ENCODE measurements around the gene CSNK1G1. TPM values are rescaled to one million over a fixed set of nuclear protein-coding genes. Genes with fewer than 3 reads are reported as not detected.
A peak's percentile ranks its signal among the peaks of the same experiment; 100 is the strongest.
"Not testable (repeated sequence)": the region's sequence is repeated elsewhere in the genome, so short reads cannot be mapped to it uniquely, and the experiment has no call there.

CSNK1G1 gene
- total and polyA plus RNA-seq, 2 experiments from 2014 or later, result 8.7 to 18.0 TPM

DNA sequence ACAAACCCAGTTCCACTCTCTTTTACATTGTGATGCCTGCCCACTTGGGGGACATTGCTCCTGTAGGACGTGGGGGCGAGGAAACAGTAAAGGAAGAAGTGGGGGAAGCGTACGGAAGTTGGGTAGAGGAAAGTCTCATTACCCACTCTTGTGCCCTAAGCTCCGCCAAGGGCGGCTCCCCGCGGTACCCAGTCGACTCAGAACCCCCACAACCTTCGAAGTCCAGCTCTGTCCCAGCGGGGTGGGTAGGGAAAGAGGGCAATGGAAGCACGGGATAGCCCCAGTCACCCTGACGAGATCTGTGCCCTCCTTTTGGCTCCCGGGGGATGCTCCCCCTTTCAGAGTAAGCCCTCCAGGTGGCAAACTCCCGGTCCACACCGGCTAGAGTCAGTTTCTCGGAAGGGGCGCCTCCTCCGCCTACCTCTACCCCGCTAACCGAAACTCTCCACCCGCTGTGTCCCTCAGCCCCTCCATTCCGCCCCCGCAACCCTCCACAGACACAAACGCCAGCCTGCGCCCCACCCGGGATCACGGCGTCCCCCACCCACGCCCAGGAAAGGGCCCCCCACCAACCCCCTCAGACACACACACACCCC is 527 bp downstream of the CSNK1G1 start:
- Histone ChIP-seq H3K4me3 (peak overlapping the region; percentile 85), H3K4me1 (ENCODE audit: low read depth) (peaks cover 9% of the 10 kb centered on the region), H3K27ac (peak overlapping the region; percentile 82), H3K9me3 (ENCODE audit: low read depth) (no peaks in the 10 kb centered on the region), H3K27me3 (no peaks in the 10 kb centered on the region), H3K36me3 (no peaks in the 10 kb centered on the region)
- DNase-seq (ENCODE audit: low read depth in 1 of 2, low spot score in 1 of 2), result peak in 1 of 2 donors; percentile 40
- TF ChIP-seq, protein P1, sequence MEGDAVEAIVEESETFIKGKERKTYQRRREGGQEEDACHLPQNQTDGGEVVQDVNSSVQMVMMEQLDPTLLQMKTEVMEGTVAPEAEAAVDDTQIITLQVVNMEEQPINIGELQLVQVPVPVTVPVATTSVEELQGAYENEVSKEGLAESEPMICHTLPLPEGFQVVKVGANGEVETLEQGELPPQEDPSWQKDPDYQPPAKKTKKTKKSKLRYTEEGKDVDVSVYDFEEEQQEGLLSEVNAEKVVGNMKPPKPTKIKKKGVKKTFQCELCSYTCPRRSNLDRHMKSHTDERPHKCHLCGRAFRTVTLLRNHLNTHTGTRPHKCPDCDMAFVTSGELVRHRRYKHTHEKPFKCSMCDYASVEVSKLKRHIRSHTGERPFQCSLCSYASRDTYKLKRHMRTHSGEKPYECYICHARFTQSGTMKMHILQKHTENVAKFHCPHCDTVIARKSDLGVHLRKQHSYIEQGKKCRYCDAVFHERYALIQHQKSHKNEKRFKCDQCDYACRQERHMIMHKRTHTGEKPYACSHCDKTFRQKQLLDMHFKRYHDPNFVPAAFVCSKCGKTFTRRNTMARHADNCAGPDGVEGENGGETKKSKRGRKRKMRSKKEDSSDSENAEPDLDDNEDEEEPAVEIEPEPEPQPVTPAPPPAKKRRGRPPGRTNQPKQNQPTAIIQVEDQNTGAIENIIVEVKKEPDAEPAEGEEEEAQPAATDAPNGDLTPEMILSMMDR (IDR thresholded peaks at IDR 0.05; ENCODE audit: low read depth, low read length), result no peak

DNA sequence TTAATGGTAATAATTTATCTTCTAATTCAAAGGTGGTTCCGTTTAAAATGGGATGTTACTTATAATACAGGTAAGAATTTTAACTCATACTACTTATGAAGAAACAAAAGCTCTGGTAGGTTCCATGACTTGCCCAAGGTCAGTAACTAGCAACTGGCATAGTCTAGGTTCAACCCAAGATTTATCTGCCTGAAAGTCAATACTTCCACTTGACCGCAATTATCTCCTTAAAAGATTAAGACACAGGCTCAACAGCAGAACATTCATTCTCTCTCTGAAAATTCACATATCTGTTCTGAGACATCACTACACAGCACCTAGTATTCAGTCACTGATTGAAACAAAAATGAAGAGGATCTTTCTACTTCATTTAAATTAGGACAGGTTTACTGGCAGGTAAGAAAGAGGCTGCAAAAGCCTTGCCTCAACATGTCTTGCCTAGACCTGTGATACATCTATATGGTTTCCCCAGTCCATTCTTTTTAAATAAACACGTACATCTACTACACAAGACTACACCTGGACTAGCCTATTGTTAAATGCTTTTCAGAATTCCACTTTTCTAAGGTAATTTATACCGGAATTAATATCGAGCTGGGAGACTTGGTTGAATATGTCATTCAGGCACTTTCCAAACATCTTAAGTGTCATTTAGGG is 1.2 kb downstream of the CSNK1G1 start:
- peak overlapping the region; percentile 82 for H3K27ac ChIP-seq

DNA sequence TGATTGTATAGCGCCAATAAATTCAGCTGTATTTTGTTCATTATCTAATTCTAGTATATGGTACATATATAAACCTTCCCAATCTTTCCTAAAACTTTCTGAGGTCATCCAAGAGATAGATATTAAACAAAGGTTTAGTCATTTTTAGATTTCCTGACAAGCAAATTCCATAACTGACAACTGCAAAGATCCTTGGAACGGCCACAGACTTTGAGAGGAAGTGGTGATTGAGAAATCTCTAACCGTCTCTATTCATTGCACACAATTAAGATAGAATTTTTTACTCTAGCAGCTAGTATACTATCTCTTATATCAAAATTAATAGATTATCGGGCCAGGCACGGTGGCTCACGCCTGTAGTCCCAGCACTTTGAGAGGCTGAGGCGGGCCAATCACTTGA is 4.7 kb downstream of the CSNK1G1 start:
- Histone ChIP-seq H3K27me3 (no peaks in the 10 kb centered on the region), H3K9me3 (ENCODE audit: low read depth) (no peaks in the 10 kb centered on the region), H3K27ac (no peak overlapping the region), H3K36me3 (no peaks in the 10 kb centered on the region), H3K4me1 (ENCODE audit: low read depth) (peaks cover 4% of the 10 kb centered on the region), H3K4me3 (no peak overlapping the region)
- TF ChIP-seq, protein P1 (IDR thresholded peaks at IDR 0.05; ENCODE audit: low read depth, low read length), result no peak
- DNase-seq (ENCODE audit: low read depth in 1 of 2, low spot score in 1 of 2), result peak in 1 of 2 donors; percentile 22

More for the DNA sequence above, 1.2 kb downstream of the CSNK1G1 start:
- DNase-seq (ENCODE audit: low read depth in 1 of 2, low spot score in 1 of 2), result no peak
- Histone ChIP-seq H3K36me3 (no peaks in the 10 kb centered on the region), H3K9me3 (ENCODE audit: low read depth) (no peaks in the 10 kb centered on the region), H3K4me1 (ENCODE audit: low read depth) (peaks cover 9% of the 10 kb centered on the region), H3K4me3 (peak overlapping the region; percentile 85), H3K27me3 (no peaks in the 10 kb centered on the region)
- TF ChIP-seq, protein P1 (IDR thresholded peaks at IDR 0.05; ENCODE audit: low read depth, low read length), result no peak

DNA sequence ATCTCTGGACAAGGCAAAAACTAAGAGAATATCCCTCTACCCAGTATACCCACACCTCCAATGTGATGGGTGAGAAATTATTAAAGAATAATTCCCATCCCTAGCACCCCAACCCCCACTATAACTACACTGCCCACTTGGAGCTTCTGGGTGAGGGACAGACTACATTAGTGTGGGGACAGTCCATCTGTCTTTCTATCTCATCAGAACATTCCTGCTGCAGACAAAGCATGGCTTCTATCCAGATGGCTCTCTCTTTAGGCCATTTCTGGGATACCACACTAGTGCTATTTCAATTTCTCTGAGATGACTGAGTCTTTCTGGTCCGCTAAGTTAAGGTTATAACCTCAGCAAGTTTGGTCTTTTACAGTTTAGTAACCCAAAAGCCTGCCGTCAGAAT is 6.6 kb downstream of the CSNK1G1 start:
- Histone ChIP-seq H3K4me3 (no peak overlapping the region), H3K9me3 (ENCODE audit: low read depth) (no peaks in the 10 kb centered on the region), H3K36me3 (no peaks in the 10 kb centered on the region), H3K27ac (no peak overlapping the region), H3K27me3 (no peaks in the 10 kb centered on the region), H3K4me1 (ENCODE audit: low read depth) (peaks cover 6% of the 10 kb centered on the region)
- TF ChIP-seq, protein P1 (IDR thresholded peaks at IDR 0.05; ENCODE audit: low read depth, low read length), result no peak
- DNase-seq (ENCODE audit: low read depth in 1 of 2, low spot score in 1 of 2), result no peak

DNA sequence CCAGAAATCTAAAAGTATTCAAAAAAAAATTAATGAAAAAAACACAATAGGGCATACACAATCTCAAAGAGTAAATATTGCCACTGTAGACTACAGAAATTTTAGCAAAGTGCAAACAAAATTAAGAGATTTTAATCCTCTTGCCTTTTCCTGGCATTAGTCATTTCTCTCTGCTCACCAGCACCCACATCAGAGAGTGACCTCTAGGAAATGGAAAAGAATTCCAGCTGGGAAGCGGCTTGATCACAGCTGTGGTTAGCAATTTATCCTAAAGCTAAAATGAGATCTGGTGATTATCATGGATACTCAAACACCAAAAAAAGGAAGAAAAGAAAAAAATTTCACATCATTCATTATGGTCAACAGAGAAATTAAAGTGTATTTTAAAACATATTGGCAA is 7.5 kb downstream of the CSNK1G1 start:
- H3K4me1 ChIP-seq (ENCODE audit: low read depth), result peaks cover 15% of the 10 kb centered on the region
- H3K9me3 ChIP-seq (ENCODE audit: low read depth), result no peaks in the 10 kb centered on the region
- H3K36me3 ChIP-seq, result no peaks in the 10 kb centered on the region
- DNase-seq (ENCODE audit: low read depth in 1 of 2, low spot score in 1 of 2), result peak in 1 of 2 donors; percentile 30
- no peaks in the 10 kb centered on the region for H3K27me3 ChIP-seq
- no peak overlapping the region for H3K27ac ChIP-seq
- TF ChIP-seq, protein P1 (IDR thresholded peaks at IDR 0.05; ENCODE audit: low read depth, low read length), result no peak
- no peak overlapping the region for H3K4me3 ChIP-seq

DNA sequence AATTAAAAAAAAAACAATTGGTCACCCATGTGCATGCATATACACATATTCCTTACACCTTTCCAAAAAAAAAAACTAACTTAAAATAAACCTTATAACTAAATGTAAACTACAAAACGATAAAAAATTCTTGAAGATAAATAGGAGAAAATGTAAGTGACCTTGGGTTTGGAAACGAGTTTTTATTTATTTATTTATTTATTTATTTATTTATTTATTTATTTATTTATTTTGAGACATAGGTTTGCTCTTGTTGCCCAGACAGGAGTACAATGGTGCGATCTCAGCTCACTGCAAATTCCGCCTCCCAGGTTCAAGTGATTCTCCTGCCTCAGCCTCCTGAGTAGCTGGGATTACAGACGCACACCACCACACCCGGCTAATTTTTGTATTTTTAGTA is 9.7 kb downstream of the CSNK1G1 start:
- DNase-seq (ENCODE audit: low read depth in 1 of 2, low spot score in 1 of 2); H3K4me3 ChIP-seq; H3K27ac ChIP-seq; H3K36me3 ChIP-seq; H3K9me3 ChIP-seq (ENCODE audit: low read depth); H3K27me3 ChIP-seq: not testable (repeated sequence)
- H3K4me1 ChIP-seq (ENCODE audit: low read depth), result peaks cover 34% of the 10 kb centered on the region

All from cardiac muscle cell (in vitro differentiated cells and primary cell).